ENCODE results near the gene LASP1NB.

LASP1NB gene

DNA sequence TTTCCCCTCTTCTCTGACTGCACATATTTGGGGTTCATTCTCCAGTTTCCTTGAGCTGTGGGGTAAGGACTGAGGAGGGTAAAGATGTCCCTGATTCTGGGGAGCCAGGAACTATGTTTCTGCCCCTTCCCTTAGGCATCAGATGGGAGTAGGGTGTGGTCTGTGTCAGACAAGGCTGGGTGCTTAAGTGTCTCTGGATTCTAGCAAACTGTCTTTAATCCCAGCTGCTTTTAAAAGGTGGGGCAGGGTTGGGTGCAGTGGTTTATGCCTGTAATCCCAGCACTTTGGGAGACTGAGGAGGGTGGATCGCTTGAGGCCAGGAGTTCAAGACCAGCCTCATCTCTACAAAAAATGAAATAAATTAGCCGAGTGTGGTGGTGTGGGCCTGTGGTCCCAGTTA, 42.5 kb upstream of the LASP1NB start:
- Mint-ChIP-seq H3K27me3 (no peaks in the 10 kb centered on the region), H3K9me3 (no peaks in the 10 kb centered on the region), H3K36me3 (ENCODE audit: low read depth) (peaks cover 74% of the 10 kb centered on the region), H3K4me3 (no peak overlapping the region), H3K4me1 (peaks cover 77% of the 10 kb centered on the region), H3K27ac (peak overlapping the region; percentile 84)
- ChIA-PET CTCF (no interaction called here), POLR2A (interaction anchor here (0.6 to 4.1 kb wide), 8 partner anchors 11 to 174 kb away, joined by 3 to 17 read pairs (median 4); partner anchors contain the start of genes LASP1 and RPL23)
- intact Hi-C loops (cut with micrococcal nuclease): no loop called here
- ATAC-seq (ENCODE audit: low read depth): no peak
- DNase-seq: no peak
- TF ChIP-seq, protein P1, sequence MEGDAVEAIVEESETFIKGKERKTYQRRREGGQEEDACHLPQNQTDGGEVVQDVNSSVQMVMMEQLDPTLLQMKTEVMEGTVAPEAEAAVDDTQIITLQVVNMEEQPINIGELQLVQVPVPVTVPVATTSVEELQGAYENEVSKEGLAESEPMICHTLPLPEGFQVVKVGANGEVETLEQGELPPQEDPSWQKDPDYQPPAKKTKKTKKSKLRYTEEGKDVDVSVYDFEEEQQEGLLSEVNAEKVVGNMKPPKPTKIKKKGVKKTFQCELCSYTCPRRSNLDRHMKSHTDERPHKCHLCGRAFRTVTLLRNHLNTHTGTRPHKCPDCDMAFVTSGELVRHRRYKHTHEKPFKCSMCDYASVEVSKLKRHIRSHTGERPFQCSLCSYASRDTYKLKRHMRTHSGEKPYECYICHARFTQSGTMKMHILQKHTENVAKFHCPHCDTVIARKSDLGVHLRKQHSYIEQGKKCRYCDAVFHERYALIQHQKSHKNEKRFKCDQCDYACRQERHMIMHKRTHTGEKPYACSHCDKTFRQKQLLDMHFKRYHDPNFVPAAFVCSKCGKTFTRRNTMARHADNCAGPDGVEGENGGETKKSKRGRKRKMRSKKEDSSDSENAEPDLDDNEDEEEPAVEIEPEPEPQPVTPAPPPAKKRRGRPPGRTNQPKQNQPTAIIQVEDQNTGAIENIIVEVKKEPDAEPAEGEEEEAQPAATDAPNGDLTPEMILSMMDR (IDR thresholded peaks at IDR 0.05): no peak

DNA sequence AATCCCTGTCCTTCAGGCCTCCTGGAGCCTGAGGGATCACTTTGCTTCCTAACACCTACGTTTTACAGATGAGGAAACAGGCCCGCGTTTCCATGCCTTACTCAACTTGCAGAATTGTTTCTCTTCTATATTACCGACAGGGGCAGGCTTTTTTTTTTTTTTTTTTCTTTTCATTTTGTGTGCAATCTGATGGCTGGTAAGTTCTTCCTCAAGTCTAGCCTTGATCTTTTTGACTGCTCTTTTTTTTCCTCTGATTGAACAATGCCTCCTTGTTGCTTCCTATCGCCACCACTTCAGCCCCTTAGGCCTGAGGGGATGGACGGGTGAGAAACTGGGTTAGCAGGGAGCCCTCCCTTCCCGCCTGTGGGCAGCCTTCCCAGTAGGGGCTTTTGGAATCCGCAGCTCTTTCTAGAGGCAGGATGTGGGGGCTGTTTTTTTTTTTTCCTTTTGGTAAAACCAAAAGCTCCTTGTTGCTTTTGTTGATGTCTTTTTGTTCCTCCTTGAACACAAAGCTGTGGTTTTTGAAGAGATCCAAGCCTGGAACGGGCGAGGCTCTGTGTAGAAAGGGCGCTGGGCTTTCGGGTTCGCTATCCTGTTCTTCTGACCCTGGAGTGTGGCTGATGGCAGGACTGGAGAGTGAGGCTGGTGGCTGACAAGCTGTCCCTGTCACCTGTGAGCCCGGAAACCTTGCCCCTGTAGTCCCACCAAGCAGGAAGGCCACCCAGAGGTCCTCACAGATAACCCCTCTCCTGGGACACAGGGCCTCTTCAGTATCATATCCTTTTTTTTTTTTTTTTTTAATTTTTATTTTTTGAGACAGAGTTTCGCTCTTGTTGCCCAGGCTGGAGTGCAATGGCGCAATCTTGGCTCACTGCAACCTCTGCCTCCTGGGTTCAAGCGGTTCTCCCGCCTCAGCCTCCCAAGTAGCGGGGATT, 41.6 kb upstream of the LASP1NB start:
- H3K36me3 Mint-ChIP-seq (ENCODE audit: low read depth): peaks cover 71% of the 10 kb centered on the region
- DNase-seq: no peak
- ChIA-PET CTCF (interaction anchor here (0.7 to 0.9 kb wide), 2 partner anchors 11 to 17 kb away, joined by 3 read pairs; no protein-coding TSS in a partner anchor), POLR2A (interaction anchor here (0.6 to 5.2 kb wide), 7 partner anchors 10 to 61 kb away, joined by 3 to 60 read pairs (median 5); partner anchors contain the start of genes LASP1 and RPL23)
- H3K27ac Mint-ChIP-seq: peak overlapping the region; percentile 84
- H3K4me3 Mint-ChIP-seq: peak overlapping the region; percentile 38
- peak; percentile 76 for ATAC-seq (ENCODE audit: low read depth)
- H3K4me1 Mint-ChIP-seq: peaks cover 68% of the 10 kb centered on the region
- TF ChIP-seq, protein P1 (IDR thresholded peaks at IDR 0.05): no peak
- H3K9me3 Mint-ChIP-seq: no peaks in the 10 kb centered on the region
- intact Hi-C loops (cut with micrococcal nuclease): loop anchor here (1.0 kb wide), 2 partner anchors 14 kb away; partner anchors contain the start of gene LASP1
- no peaks in the 10 kb centered on the region for H3K27me3 Mint-ChIP-seq

DNA sequence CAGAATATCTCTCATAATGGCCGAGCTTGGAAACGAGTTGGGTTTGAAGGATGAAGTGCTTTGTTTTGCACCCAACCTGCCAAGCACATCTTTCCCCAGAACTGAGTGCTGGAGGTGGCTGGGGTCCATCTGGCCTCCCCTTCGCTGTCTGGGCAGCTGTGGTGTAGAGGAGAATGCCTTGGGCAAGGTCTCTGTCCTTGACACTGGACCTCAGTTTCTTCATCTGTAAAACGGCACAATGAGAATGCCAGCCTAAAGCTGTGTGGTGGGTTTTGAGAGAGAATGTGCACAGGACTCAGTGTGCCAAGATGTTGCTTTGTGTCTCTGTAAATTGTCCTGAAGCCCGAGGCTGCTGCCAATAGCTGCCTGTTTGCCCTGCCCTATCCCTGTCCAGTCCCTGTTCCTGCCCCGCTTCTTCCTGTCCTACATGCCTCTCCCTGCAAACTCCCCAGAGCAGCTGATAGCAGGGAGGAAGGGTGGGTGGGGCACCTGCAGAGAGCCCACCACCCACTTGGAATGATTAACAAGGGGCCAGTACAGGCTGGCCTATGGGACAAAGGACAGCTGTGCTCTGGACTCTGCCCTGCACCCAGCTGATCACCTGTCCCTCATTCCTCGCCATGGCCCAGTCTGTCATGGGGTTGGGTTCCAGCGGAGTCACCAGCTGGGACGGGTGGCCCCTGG, 40.2 kb upstream of the LASP1NB start:
- POLR2A ChIA-PET: interaction anchor here (0.9 to 5.2 kb wide), 4 partner anchors 13 to 86 kb away, joined by 3 to 60 read pairs (median 12); partner anchors contain the start of genes LASP1, PIP4K2B and RPL23
- intact Hi-C loops (cut with micrococcal nuclease): no loop called here
- H3K4me3 Mint-ChIP-seq: no peak overlapping the region
- H3K36me3 Mint-ChIP-seq (ENCODE audit: low read depth): peaks cover 73% of the 10 kb centered on the region
- CTCF ChIA-PET: interaction anchor here (1.2 kb wide), 1 partner anchor 14 kb away, joined by 3 read pairs; no protein-coding TSS in a partner anchor
- DNase-seq (no peak), ATAC-seq (ENCODE audit: low read depth) (no peak)
- H3K27me3 Mint-ChIP-seq: no peaks in the 10 kb centered on the region
- peaks cover 59% of the 10 kb centered on the region for H3K4me1 Mint-ChIP-seq
- H3K27ac Mint-ChIP-seq: peak overlapping the region; percentile 69
- TF ChIP-seq, protein P1 (IDR thresholded peaks at IDR 0.05): no peak
- H3K9me3 Mint-ChIP-seq: no peaks in the 10 kb centered on the region

DNA sequence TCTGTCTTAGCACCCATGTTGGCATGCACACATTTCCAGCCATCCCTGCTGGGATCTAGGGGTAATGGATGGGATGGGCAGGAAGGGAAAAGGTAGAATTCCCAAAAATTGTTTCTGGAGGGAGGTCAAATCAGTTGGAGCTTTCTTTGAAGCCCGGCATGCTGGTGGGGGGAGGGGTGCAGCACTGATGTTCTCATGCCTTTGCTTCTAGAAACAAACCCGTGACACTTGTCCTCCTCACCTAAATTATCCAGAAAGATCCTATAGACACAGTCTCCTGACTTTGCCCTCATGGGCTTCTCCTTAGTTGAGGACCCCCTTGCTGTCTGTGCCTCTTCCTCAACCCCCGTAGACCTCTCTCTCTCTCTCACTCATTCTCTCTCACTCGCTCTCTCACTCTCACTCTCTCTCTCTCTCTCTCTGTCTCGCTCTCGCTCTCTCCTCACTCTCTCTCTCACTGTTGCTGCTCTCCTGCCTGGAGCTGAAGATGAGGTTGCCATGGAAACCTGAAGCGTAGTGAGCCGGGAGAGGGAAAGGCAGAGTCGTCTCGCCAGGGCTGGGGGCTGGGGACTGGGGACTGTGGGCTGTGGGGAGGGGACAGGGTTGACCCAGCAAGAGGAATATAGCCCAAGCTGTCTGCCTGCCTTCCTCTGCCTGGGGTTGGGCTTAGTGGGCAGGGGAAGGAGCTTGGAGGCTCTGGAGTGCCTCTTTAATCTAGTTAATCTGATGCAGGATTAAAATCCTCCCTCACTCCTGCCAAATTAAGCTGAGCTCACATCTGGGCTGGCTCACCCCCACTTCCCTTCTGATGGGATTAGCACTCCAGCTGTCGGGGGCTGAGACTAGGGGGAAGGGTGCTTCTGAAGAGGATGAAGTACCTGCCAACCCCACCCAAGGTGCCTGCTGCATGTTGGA, 39.4 kb upstream of the LASP1NB start:
- peak overlapping the region; percentile 69 for H3K27ac Mint-ChIP-seq
- intact Hi-C loops (cut with micrococcal nuclease): no loop called here
- no peak overlapping the region for H3K4me3 Mint-ChIP-seq
- H3K9me3 Mint-ChIP-seq: no peaks in the 10 kb centered on the region
- peaks cover 78% of the 10 kb centered on the region for H3K36me3 Mint-ChIP-seq (ENCODE audit: low read depth)
- ATAC-seq (ENCODE audit: low read depth): no peak
- POLR2A ChIA-PET: interaction anchor here (0.9 to 5.2 kb wide), 4 partner anchors 12 to 87 kb away, joined by 3 to 60 read pairs (median 12); partner anchors contain the start of genes LASP1, PIP4K2B and RPL23
- CTCF ChIA-PET: interaction anchor here (1.2 kb wide), 1 partner anchor 13 kb away, joined by 3 read pairs; no protein-coding TSS in a partner anchor
- no peaks in the 10 kb centered on the region for H3K27me3 Mint-ChIP-seq
- TF ChIP-seq, protein P1 (IDR thresholded peaks at IDR 0.05): no peak
- no peak for DNase-seq
- H3K4me1 Mint-ChIP-seq: peaks cover 53% of the 10 kb centered on the region

Measured in activated B cell treated with CpG ODN at 0.5 μM for 24 hours (primary cell).